Caco-2 (cell line): ENCODE measurements around the gene AKNA. TPM values are rescaled to one million over a fixed set of nuclear protein-coding genes. Genes with fewer than 3 reads are reported as not detected.

Source experiments
- BruUV-seq: library from RNA; stranded (reverse); fragments of 400-500 nt; replicated peaks from 2 replicates; lab custom pipeline; 2021; lab: Mats Ljungman, UMichigan
- CTCF ChIA-PET: fragments of 300-600 bp; sonication (Branson Sonifier 250); formaldehyde crosslinking; loops from one replicate; lab custom pipeline; 2022; ENCODE audit warnings: antibody characterized with exemption; lab: Charles Lee
- POLR2A ChIA-PET: fragments of 300-600 bp; sonication (Branson Sonifier 250); formaldehyde crosslinking; loops from one replicate; lab custom pipeline; 2022; ENCODE audit warnings: antibody characterized with exemption; lab: Charles Lee
- DNase-seq, 2 experiments: peaks; one replicate each; pipeline versions ENCODE4 v3.0.0 to v3.0.0-alpha.2; 2020 to 2022
- H3K27me3 ChIP-seq: replicated peaks from 2 replicates; pipeline ENCODE4 v1.6.0; 2011; ENCODE audit warnings: low read length; ENCODE audit not compliant: control insufficient read depth, insufficient read depth
- H3K36me3 ChIP-seq: 2 replicates; pipeline ENCODE4 v1.5.1; 2011; ENCODE audit warnings: low read length; ENCODE audit not compliant: control insufficient read depth, insufficient read depth
- H3K4me1 ChIP-seq: fragments of 250-450 bp; sonication (Bioruptor Pico); 2 replicates; pipeline ENCODE4 v1.5.1; 2020; ENCODE audit warnings: mild to moderate bottlenecking
- H3K4me3 ChIP-seq: 2 replicates; pipeline ENCODE4 v1.5.1; 2011; ENCODE audit warnings: low read depth, mild to moderate bottlenecking, control low read depth, low read length
- H3K9me3 ChIP-seq: fragments of 250-450 bp; sonication (Bioruptor Pico); 2 replicates; pipeline ENCODE4 v1.5.1; 2020; ENCODE audit warnings: mild to moderate bottlenecking, moderate library complexity
- H3K27ac Mint-ChIP-seq: one replicate; pipeline ENCODE4 v1.8.0; 2022; ENCODE audit warnings: mixed read lengths; ENCODE audit not compliant: unreplicated experiment
- H3K27me3 Mint-ChIP-seq: one replicate; pipeline ENCODE4 v1.8.0; 2022; ENCODE audit warnings: mixed read lengths; ENCODE audit not compliant: insufficient read depth, unreplicated experiment
- H3K36me3 Mint-ChIP-seq: one replicate; pipeline ENCODE4 v1.8.0; 2022; ENCODE audit warnings: mild to moderate bottlenecking, mixed read lengths; ENCODE audit not compliant: insufficient read depth, unreplicated experiment
- H3K4me1 Mint-ChIP-seq: one replicate; pipeline ENCODE4 v1.8.0; 2022; ENCODE audit warnings: low read depth, mixed read lengths; ENCODE audit not compliant: unreplicated experiment
- H3K4me3 Mint-ChIP-seq: one replicate; pipeline ENCODE4 v1.8.0; 2022; ENCODE audit warnings: mild to moderate bottlenecking, moderate library complexity, mixed read lengths; ENCODE audit not compliant: unreplicated experiment
- H3K9me3 Mint-ChIP-seq: one replicate; pipeline ENCODE4 v1.8.0; 2022; ENCODE audit warnings: mixed read lengths; ENCODE audit not compliant: unreplicated experiment
- CTCF ChIP-seq, 2 experiments: fragments of 200-600 bp in 1 of 2; IDR thresholded peaks; 1 replicate in 1 of 2; 2 replicates in 1 of 2; pipeline versions ENCODE4 v1.5.1 to v1.8.0; 2011 to 2022; ENCODE audit warnings: antibody characterized with exemption in 1 of 2, control low read depth in 1 of 2, inconsistent platforms in 1 of 2, low read depth in 1 of 2, low read length in 1 of 2, mild to moderate bottlenecking in 1 of 2, moderate library complexity in 1 of 2; ENCODE audit not compliant: insufficient read depth in 1 of 2, severe bottlenecking in 1 of 2, unreplicated experiment in 1 of 2
- intact Hi-C: fragments of 100-400 bp; cut with micrococcal nuclease; formaldehyde crosslinking; loops from one replicate; pipeline ENCODE4 v1.10.0; 2022; ENCODE audit not compliant: unreplicated experiment
- total RNA-seq: library from RNA; stranded (reverse); gene quantifications from 2 replicates; pipeline ENCODE4 v1.2.3, GENCODE V29; 2022

AKNA gene
- total RNA-seq, 1 experiment from 2014 or later, result 57.8 TPM

- H3K4me3 Mint-ChIP-seq, result no peak overlapping the region
- H3K36me3 ChIP-seq, result peaks cover 3% of the 10 kb centered on the region
- CTCF ChIA-PET, result interaction anchor here (1.1 to 6.5 kb wide), 5 partner anchors 25 to 206 kb away, joined by 3 to 84 read pairs (median 11); partner anchors contain the start of gene COL27A1
These were observed 98.0 kb downstream of the AKNA start for GRCh38 chr9:114289571-114290481.

GRCh38 chr9:114289106-114289505, 98.7 kb downstream of the AKNA start:
- no peak overlapping the region for H3K4me3 Mint-ChIP-seq
- ChIA-PET CTCF (interaction anchor here (2.3 to 6.5 kb wide), 2 partner anchors 180 to 207 kb away, joined by 16 to 84 read pairs; no protein-coding TSS in a partner anchor), POLR2A (interaction anchor here (0.7 kb wide), 1 partner anchor 517 kb away, joined by 3 read pairs; no protein-coding TSS in a partner anchor)
- no peaks in the 10 kb centered on the region for H3K27me3 Mint-ChIP-seq
- no peak overlapping the region for H3K27ac Mint-ChIP-seq
- peaks cover 14% of the 10 kb centered on the region for H3K4me1 ChIP-seq
- H3K36me3 Mint-ChIP-seq, result peaks cover 24% of the 10 kb centered on the region
- no peaks in the 10 kb centered on the region for H3K9me3 ChIP-seq
- intact Hi-C loops, result no loop called here
- H3K36me3 ChIP-seq, result peaks cover 3% of the 10 kb centered on the region
- BruUV-seq, result no TSS peak
- H3K27me3 ChIP-seq, result no peaks in the 10 kb centered on the region
- TF ChIP-seq CTCF (IDR thresholded peaks at IDR 0.05; ENCODE audit: insufficient read depth in 1 of 2, low read depth in 1 of 2, low read length in 1 of 2, severe bottlenecking in 1 of 2, unreplicated experiment in 1 of 2), result no peak
- peaks cover 10% of the 10 kb centered on the region for H3K9me3 Mint-ChIP-seq
- no peak overlapping the region for H3K4me3 ChIP-seq
- DNase-seq, result no peak
- peaks cover 7% of the 10 kb centered on the region for H3K4me1 Mint-ChIP-seq

More at GRCh38 chr9:114289571-114290481, 98.0 kb downstream of the AKNA start:
- BruUV-seq, result no TSS peak
- Histone ChIP-seq H3K4me3 (no peak overlapping the region), H3K27me3 (no peaks in the 10 kb centered on the region), H3K9me3 (peaks cover 5% of the 10 kb centered on the region), H3K4me1 (peaks cover 14% of the 10 kb centered on the region)
- intact Hi-C loops, result loop anchor here (5.0 kb wide), 1 partner anchor 553 kb away; no protein-coding TSS in a partner anchor
- Mint-ChIP-seq H3K4me1 (peaks cover 7% of the 10 kb centered on the region), H3K27ac (no peak overlapping the region), H3K27me3 (no peaks in the 10 kb centered on the region), H3K9me3 (peaks cover 12% of the 10 kb centered on the region), H3K36me3 (peaks cover 24% of the 10 kb centered on the region)
- no peak for TF ChIP-seq CTCF (IDR thresholded peaks at IDR 0.05; ENCODE audit: insufficient read depth in 1 of 2, low read depth in 1 of 2, low read length in 1 of 2, severe bottlenecking in 1 of 2, unreplicated experiment in 1 of 2)
- no peak for DNase-seq
- POLR2A ChIA-PET, result interaction anchor here (0.7 kb wide), 1 partner anchor 517 kb away, joined by 3 read pairs; no protein-coding TSS in a partner anchor
